ENCODE measurements around the gene CD86. TPM values are rescaled to one million over a fixed set of nuclear protein-coding genes. Genes with fewer than 3 reads are reported as not detected.
A peak's percentile ranks its signal among the peaks of the same experiment; 100 is the strongest.
"Not testable (repeated sequence)": the region's sequence is repeated elsewhere in the genome, so short reads cannot be mapped to it uniquely, and the experiment has no call there.

The CD86 gene
- total RNA-seq, 1 donor from 2014 or later: 10.5 TPM

DNA sequence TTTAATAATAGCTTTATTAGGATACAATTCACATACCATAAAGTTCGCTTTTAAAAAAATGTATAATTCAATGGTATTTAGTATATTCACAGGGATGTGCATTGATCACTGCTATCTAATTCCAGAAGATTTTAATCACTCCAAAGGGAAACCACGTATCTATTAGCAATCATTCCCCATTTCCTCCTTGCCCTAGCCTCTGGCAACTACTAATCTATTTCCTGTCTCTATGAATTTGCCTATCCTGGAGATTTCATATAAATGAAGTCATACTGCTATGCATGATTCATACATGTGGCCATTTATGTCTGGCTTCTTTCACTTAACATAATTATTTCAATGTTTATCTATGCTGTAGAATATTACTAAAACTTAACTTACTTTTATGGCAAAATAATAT, 96.3 kb downstream of the CD86 start:
- DNase-seq (ENCODE audit: low spot score): no peak

DNA sequence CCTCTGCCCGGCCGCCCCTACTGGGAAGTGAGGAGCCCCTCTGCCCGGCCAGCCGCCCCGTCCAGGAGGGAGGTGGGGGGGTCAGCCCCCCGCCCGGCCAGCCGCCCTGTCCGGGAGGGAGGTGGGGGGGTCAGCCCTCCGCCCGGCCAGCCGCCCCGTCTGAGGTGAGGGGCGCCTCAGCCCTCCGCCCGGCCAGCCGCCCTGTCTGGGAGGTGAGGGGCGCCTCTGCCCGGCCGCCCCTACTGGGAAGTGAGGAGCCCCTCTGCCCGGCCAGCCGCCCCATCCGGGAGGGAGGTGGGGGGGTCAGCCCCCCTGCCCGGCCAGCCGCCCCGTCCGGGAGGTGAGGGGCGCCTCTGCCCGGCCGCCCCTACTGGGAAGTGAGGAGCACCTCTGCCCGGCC, 109.8 kb downstream of the CD86 start:
- not testable (repeated sequence) for DNase-seq (ENCODE audit: low spot score)

DNA sequence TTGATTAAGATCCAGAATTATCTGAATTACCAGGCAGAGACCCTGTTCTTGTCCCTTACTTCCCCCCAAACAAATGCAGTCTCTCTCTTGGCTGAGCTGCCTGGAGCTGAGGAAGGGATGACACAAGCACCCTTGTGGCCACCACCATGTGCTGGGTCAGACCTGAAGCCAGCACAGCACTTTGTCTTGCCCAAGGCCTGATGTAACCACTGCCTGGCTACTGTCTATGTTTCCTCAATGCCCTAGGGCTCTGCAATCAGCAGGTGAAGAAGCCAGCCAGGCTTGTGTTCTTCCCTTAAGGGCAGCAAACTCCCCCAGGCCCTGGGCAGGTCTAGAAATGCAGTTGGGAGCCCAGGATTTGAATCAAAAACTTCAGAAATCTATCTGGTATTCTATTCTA, 112.5 kb downstream of the CD86 start:
- DNase-seq (ENCODE audit: low spot score): no peak

DNA sequence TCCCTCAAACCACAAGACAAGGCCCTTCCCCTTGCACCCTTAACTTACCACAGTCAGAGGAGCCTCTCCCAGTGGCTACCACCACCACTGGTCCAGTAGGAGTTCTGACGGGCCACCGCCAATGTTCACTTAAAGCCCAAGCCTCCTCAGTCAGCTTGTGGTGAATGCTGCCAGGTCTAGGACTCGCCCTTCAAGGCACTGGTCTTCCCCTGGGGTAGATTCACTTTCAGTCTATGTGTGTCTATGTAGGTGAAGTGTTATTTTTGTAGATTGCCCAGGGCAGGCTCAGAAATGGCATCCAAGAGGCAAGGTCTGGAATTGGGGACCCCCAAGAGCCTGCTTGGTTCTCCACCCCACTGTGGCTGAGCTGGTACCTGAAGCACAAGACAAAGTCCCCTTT, 112.9 kb downstream of the CD86 start:
- DNase-seq (ENCODE audit: low spot score): no peak

DNA sequence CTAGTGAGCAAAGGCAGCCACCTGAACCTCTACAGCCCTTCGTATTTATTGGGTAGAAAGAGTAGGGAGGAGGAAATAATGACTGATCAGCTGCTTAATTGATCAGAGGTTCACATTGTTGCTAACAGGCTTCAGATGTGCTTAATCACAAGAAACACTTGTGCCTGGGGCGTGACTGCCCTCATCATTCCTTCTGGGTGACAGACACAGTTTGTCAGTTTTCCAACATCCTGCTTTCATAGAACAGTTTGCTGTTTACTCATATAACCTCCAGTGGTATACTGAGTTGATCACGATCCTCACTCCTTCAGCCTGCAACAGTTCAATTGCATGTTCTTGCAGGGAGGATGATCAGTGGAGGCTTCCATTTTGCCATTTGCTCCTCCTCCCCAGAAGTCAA, 114.7 kb downstream of the CD86 start:
- DNase-seq (ENCODE audit: low spot score): peak; percentile 40

Other genes with a start within 250 kb of the CD86 start
- 15.9 TPM for gene IQCB1, start 220.3 kb upstream of the CD86 start, total RNA-seq
- 5.2 TPM for gene EAF2, start 220.2 kb upstream of the CD86 start, total RNA-seq
- gene SLC15A2, start 161.0 kb upstream of the CD86 start, total RNA-seq: 18.8 TPM
- 19.9 TPM for gene ILDR1, start 33.1 kb upstream of the CD86 start, total RNA-seq
- gene CASR, start 128.3 kb downstream of the CD86 start, total RNA-seq: 54.0 TPM

All from mucosa of gallbladder (tissue), 1 donor.